ENCODE results near the gene PTCH1.
A peak's percentile ranks its signal among the peaks of the same experiment; 100 is the strongest.

Gene PTCH1

DNA sequence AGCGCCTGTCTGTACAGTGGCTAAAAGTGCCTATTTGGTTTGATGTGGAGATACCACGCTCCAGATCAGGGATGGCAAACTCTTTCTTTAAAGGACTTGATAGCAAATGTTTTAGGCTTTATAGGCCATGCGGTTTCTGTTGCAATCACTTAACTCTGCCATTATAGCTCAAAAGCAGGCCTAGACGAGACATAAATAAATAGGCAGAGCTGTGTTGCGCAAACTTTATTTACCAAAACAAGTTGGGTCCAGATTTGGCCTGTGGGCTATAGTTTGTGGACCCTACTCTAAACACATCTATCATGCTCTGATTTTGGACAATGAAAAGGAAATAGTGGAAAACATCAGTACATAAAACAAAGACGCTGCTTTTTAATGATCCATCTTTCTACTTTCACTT, 79.2 kb downstream of the PTCH1 start:
- no peak for DNase-seq

DNA sequence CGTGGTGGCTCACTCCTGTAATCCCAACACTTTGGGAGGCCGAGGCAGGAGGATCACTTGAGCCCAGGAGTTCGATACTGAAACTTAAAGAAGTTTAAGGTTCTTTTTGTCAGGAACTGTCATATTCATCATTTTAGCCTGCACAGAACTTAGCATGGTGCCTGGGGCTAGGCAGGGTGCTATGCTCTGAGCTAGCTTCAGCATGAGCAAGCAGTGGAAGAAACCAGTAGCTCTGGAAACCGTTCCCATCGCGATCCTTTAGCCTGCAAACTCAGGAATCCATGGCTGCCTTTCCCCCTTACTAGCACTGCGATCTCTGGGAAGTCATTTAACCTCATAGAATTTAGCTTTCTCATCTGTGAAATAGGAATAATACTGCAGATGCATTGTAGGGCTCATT, 80.4 kb downstream of the PTCH1 start:
- DNase-seq = no peak

DNA sequence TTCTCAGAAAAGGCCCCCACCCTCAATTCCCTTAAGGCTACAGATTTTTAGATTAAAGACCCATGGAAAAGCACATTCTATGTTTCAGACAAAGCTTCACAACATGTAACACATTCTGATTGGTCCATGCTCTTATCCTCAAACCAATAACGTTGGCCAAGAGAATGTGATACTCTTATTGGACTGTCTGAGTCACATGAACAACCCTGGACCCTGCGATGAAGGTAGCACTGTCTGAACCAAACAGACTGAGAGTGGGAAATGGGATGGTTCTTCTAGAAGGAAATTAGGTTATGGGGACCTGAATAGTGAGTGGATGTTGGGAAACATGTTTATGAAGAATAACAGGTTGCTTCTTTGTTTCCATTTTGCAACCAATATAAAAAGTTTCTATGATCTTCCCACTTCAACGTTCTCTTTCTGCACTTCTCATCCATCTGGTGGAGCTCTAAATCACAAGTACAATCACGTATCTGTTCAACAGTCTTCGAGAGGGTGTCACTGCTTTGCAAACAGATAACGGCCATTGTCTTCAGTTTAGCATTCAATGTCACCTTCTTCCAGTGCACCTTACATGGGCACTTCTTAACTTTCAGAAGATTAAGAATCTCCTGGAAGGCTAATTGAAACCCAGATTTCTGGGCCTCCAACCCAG, 81.6 kb downstream of the PTCH1 start:
- no peak for DNase-seq

DNA sequence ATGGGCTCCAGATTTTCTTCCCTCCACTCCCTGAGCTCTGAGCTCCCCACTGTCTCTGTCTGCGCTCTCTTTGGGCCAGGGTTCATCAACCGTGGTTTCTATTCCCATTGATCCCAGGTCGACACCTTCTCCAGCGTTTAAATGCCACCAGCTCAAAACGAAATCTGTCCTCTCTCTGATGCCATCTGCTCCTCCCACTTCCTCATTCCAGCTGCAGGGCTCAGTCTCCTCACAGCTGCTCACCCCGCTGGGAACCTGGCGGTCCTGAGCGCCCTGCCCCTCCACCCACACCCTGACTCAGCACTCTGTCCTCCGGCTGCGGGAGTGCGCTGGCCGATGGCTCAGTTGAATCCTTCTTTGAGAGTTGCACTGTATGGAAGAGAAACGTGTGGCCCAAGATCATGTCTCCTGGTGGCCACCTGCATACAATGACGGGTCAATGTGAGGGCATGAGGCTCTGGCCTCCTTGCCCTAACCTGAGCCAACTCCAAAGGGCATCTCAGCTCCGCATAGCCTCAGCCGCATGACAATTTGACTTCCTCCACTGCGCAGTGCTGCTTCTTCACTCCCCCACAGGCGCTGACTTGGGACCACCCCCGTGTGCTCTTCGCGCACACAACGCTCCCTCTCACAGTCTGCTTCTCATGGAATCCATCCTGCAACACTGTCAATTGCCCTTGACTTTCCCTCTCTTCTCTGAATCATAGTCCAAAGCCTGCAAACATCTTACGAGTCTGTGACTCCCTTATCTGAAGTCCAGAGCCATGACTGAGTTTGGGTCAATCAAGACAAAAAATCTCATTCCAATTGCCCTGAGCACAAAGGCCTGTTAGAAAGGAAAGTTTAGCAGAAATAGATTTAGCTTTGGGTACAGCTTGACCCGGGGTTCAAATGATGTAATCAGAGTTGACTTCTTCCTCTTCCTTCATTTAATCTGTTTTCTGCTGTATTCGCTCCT, 82.4 kb downstream of the PTCH1 start:
- no peak for DNase-seq

DNA sequence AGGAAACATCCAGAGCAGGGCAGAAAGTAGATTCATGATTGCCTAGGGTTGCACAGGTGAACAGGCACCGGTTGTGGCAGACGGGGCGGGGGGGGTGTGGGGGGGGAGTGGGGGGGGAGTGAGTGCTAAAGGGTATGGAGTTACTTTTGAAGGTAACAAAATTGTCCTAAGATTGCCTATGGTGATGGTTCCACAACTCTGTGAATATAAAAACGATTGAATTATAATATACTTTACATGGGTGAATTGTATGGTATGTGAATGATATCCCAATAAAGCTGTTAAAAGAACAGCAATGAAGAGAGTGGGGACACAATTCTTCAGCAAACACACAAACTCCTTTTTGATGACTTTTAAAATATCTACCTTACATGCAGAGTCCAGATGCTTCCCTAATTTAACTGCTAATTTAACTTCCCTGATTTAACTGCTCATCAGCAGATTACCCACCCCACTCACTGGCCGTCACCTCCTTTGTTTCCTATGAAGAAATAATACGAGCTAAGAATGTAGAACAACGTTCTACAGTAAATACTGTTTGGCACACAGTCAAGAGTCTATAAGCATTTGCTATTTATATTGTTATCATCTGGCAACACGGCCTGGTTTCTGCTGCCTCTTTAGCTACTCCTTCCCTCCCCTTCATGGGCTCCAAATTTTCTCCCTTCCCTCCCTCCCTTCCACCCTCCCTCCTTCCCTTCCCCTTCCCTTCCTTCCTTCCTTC, 83.5 kb downstream of the PTCH1 start:
- DNase-seq = no peak

DNA sequence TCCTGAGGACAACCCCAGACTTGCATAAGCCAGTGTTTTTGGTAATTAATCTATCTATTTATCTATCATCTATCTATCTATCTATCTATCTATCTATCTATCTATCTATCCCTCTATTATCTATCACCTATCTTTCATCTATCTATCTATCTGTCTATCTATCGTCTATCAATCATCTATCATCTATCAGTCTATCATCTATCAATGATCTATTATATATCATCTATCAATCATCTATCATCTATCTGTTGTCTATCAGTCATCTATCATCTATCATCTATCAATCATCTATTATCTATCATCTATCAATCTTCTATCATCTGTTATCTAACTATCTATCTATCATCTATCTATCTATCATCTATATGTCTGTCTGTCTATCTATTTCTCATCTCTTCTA, 85.5 kb downstream of the PTCH1 start:
- no peak for DNase-seq

DNA sequence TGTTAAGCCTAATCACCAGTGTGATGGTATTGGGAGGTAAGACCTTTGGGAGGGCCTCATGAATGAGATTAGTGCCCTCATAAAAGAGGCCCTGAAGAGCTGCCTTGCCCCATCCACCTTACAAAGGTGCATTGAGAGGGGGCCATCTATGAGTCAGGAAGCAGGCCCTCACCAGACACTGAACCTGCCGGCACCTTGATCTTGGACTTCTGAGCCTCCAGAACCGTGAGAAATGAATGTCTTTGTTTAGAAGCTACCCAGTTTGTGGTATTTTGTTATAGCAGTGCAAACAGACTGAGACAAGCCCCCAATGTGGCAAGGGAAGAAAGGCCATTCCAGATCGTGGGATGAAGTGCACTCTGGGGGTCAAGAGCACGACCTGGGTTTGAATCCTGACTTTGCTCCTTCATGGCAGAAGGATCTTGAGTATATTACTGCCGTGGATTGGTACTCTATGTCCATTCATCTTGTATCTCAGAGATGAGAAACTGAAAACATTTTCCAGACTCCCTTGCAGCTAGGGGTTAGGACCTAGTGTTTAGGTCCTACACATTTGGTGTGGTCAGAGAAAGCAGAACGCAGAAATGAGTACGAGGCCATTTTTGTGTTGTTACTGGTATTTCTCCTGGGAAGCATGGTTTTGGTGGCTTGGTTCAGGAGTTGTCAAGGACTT, 86.7 kb downstream of the PTCH1 start:
- DNase-seq = no peak

DNA sequence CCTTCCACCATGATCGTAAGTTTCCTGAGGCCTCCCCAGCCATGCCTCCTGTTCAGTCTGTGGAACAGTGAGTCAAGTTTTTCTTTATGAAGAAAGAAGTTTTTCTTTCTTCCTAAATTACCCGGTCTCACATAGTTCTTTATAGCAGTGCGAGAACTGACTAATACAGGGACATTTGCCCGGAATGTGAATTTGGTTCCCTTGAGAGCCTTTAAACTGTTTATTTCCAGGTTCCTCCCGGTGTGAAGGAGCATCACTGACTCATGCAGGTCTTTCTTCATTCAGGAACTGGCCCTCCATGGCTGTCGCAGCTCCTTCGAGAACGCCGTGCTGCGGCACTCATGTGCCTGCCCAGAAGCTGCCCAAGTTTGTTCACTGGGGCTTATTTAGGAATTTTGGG, 87.7 kb downstream of the PTCH1 start:
- DNase-seq = no peak

DNA sequence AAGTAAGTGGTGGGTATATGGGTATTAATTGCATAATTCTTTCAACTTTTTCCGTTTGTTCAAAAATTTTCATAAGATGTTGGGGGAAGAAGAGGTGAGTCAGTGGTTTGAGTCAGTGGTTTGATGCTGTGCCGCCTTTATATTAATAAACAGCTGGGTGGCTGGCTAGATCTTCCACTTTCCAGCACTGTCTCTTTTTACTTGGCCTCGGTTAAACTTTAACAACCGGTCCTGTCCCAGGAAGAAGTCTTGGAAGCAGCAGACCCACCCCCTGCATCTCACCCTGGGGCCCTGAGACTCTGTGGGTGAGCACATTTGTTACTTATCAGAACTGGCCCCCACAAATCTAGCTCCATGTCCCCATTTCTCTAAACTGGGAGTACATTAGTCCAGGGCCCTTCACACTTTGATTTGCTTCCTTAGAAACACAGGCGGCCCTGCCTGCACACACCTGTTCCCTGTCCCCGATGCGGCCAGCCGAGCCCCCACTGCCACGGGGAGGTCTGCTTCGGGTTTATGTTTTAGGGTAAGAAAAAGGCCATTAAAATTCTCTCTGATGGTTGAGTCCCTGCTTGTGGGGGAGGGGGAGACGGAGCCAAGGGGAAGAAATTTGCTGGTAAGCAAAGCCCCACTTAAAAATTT, 90.7 kb downstream of the PTCH1 start:
- DNase-seq = no peak

DNA sequence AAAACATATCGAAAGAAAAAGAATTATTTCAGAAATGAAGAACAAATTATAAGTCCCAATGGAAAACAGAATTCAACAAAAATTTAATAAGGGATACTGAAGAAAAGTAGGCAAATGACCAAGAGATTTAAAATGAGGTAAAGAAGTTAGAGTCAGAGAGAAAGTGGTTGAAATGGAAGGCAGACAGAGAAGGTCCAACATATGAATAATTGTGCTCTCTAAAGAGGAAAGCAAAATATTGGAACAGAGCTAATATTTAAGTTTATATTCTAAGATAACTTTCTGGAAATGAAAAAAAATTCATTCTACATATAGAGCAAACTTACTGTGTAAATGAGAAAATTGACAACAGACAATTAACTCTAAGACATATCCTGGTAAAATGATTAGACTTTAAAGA, 94.1 kb downstream of the PTCH1 start:
- no peak for DNase-seq

DNA sequence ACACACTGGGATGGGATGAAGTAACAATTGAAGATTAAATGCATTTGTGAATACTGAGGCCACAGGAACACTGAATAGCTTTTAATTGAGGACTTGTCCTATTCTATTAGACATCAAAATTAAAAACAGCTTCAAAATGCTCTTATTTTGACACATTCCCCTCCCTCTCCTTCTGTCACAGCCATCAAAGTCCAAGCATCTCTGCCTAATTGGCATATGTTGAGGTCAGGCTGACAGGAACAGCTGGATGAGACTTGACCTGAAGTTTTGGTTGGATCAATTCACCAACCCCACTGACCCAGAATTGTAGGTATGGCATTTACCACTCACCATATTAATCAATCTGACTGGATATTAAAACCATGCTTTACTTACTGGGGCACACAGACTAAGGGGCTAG, 96.3 kb downstream of the PTCH1 start:
- no peak for DNase-seq

DNA sequence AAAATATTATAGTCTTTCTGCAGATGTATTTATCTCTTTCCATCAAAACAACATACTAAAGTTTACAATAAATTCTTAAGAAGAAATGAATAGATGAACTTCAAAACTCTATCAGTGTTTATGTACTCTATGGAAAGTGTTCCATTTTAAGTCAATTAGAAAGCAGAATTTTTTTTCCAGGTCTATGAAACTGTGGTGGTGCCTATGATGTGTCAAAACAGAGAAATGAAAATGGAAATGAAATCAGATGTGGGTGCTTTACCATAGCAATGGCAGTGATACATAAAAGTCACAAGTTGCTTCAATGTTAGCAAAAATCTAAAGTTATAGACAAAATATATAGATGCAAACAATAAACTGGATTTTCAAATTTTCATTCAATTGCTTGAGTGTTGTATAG, 97.3 kb downstream of the PTCH1 start:
- DNase-seq = no peak

DNA sequence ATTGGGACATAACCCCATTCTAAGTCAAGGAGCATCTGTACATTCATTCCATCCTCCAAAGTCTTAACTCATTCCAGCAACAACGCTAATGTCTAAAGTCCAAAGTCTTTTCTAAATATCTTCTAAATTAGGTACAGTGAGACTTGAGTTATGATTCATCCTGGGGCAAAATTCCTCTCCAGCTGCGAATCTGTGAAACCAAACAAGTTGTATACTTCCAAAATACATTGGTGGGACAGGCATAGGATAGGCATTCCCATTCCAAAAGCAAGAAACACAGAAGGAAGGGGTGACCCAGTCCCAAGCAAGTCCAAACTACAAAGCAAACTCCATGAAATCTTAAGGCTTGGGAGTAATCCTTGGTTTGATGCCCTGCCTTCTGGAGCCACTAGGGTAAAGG, 101.6 kb downstream of the PTCH1 start:
- no peak for DNase-seq

DNA sequence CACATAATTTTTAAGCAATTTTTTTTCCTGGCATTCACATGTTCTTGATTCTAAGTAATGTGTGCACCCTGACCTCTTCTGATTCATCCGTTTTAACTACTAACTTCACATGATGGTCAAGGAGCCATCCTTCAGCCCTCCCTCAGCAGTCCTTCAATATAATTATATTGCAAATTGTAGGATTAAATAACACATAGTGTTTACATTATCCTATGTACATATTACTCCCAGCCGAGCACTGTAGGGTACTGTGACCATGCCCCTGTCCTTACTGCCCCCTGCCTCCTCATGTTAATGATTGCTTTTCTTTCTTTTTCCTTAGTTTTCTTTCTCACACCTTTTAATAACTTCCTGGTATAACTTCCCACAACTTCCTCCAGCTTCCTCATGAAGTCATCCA, 103.0 kb downstream of the PTCH1 start:
- no peak for DNase-seq

DNA sequence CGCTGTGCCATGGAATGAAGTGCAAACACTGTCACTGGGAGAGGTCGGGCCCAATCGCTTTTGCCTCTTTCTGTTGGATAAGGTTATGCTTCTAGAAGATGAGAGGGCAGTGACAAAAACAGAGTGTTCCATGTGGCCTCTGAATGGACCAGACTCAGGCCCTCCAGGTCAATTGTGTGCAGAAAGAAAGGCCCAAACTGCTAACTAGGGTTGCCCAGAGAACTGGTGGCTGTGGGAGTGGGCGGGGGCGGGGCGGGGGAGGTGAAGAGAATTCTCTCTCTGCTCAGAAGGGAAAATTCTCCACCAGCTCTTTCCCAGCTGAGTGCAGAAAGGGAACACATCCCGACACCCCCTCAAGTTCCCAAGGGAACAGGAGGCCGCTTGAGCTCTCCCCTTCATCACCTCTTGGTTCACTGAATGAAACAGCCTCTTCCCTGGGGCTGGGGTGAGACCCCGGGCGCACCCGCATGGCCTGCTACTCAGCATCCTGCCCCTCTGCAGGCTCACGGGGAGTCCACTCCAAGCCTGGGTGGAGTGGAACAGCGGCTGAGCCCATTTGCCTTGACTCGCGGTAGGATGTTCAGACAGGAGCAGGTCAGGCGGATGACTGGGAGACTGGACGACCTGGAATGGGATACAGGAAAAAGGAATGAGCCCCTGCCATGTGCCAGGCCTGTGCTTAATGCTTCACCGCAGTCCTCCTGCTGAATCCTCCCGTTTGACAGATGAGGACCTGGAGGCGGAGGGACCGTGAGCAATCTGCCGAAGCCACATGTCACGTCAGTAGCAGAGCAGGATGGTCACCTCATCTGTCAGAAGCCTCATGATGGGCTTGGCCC, 105.5 kb downstream of the PTCH1 start:
- no peak for DNase-seq

DNA sequence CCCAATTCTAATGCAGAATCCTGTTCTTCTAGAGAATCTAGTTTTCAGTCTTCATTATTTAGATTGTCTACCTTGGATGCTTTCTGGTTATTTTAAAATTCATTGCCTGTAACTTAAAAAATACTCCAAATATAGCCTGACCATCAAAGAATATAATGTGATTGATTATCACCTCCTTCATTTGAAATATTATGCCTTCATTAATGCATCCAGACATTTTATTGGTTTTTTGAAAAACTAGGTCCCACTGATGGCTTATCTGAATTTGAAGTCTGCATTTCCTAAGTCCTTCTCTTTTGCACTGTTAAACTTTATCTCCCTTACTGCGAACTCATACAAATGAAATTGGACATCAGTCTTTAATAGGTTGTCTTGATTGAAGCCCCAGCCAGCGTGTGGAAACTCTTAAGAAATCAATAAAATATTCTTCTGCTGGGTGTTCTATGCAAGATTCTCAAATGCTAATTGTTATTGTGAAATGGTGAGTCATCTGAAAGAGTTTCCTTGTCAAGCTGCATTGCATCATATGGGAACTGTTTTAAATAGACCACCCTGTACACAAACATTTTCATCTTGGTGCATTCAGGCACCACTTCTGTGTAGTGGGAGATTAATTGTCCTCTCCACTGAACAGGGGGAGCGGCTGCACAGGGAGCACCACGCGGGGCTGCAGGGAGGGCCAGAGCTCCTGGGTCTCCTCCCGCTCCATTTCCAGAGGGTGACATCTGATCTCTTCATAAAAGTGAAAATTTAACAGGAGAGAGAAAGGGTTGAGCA, 106.9 kb downstream of the PTCH1 start:
- no peak for DNase-seq

DNA sequence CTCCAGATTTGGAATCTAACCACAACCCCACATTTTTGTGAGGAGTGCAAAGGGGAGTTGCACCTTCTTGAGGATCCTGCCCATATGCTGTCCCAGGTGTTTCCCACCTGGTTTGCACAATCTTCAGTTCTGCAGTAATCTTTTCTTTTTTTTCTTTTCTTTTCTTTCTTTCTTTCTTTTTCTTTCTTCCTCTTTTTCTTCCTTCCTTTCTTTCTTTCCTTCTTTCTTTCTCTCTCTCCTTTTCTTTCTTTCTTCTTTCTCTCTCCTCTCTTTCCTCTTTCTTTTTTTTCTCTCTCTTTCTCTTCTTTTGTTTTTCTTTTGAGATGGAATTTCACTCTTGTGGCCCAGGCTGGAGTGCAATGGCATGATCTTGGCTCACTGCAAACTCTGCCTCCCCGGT, 109.2 kb downstream of the PTCH1 start:
- DNase-seq = no peak

DNA sequence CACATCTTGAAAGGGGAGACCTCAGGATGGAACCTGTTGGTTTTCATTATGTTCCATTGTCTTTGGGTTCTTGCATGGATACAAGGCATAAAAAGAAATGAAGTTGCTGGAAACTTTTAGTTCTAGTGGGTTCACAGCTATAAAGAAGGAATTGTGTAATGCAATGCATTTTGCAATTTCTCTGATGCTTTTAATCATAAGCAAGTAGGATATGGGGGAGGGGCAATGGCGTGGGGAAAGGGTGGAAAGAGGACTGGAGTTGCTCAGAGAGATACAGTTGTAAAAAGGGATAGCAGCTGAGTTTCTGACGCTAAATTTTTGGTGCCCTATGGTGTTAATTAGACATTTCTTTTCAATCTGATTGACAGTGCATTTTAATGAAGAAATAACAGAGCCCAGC, 110.7 kb downstream of the PTCH1 start:
- DNase-seq = no peak

DNA sequence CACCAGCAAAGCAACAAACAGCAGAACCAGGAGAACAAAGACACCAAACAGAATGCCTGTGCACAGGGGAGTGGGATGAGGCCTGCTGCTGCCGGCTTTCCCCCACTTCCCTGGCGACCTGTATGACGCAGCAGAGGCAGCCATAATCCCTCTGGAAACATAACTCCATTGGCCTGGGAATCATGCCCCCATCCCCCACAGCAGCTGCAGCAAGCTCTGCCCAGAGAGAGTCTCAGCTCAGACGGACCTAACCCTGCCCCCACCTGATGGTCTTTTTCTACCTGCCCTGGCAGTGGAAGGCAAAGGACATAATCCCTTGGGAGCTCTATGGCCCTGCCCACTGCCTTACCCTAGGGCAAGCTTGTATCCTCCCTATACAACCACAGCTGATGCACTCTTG, 117.5 kb downstream of the PTCH1 start:
- DNase-seq = peak; percentile 27

Measured in NCI-H345 (cell line).